Esophagus (tissue), 2 donors: ENCODE data around the gene MZF1. TPM values are rescaled to one million over a fixed set of nuclear protein-coding genes. Genes with fewer than 3 reads are reported as not detected.

ENCODE experiments used
- H3K27ac ChIP-seq, 2 donors: one replicate each; pipeline ENCODE4 v1.5.1; 2013; ENCODE audit warnings: low read depth in 2 of 2, mild to moderate bottlenecking in 2 of 2, inconsistent platforms in 1 of 2, low read length in 1 of 2, moderate library complexity in 1 of 2
- H3K27me3 ChIP-seq, 2 donors: one replicate each; pipeline ENCODE4 v1.6.1; 2013; ENCODE audit warnings: low read length in 2 of 2, control low read depth in 1 of 2, mild to moderate bottlenecking in 1 of 2; ENCODE audit not compliant: insufficient read depth in 2 of 2, control insufficient read depth in 1 of 2
- H3K36me3 ChIP-seq, 2 donors: one replicate each; pipeline ENCODE4 v1.6.1; 2013; ENCODE audit warnings: low read length in 1 of 2; ENCODE audit not compliant: control insufficient read depth in 2 of 2, insufficient read depth in 2 of 2
- H3K4me1 ChIP-seq, 2 donors: one replicate each; pipeline ENCODE4 v1.6.1; 2013; ENCODE audit warnings: low read length in 1 of 2; ENCODE audit not compliant: control insufficient read depth in 2 of 2, insufficient read depth in 2 of 2
- H3K4me3 ChIP-seq, 2 donors: one replicate each; pipeline ENCODE4 v1.5.1; 2013; ENCODE audit warnings: low read length in 2 of 2, mild to moderate bottlenecking in 2 of 2, low read depth in 1 of 2, moderate library complexity in 1 of 2
- H3K9me3 ChIP-seq, 2 donors: one replicate each; pipeline ENCODE4 v1.6.1; 2013; ENCODE audit warnings: mild to moderate bottlenecking in 2 of 2, low read depth in 1 of 2, low read length in 1 of 2, moderate library complexity in 1 of 2; ENCODE audit not compliant: control insufficient read depth in 2 of 2, insufficient read depth in 1 of 2
- WGBS, 2 donors: extraction: QIAGEN DNeasy Blood & Tissue Kit; methylation state at CpG; one replicate each; pipeline ENCODE4 v1.1.7; 2013; 5-methylcytosine and 5-hydroxymethylcytosine counted together
- polyA plus RNA-seq, 2 donors: library from polyadenylated mRNA; stranded (reverse); fragments of 200-250 nt; gene quantifications; one replicate each; pipeline ENCODE4 v1.2.3, GENCODE V29; 2013
- donor health status: healthy with polysubstance abuse.
- donor health status: Bipolar disorder and iron deficiency.

The MZF1 gene
- polyA plus RNA-seq, 2 donors = 15.3 to 35.9 TPM

- 2 to 3% methylated on average over 55 of the region's 55 CpGs for WGBS, 2 donors
- no peaks in the 10 kb centered on the region for H3K27me3 ChIP-seq
- H3K4me1 ChIP-seq = peaks cover 0 to 8% of the 10 kb centered on the region in 2 donors
- peak overlapping the region in 1 of 2 donors; percentile 28 for H3K27ac ChIP-seq
- H3K4me3 ChIP-seq = peak overlapping the region; percentile 13 to 31
- no peaks in the 10 kb centered on the region for H3K36me3 ChIP-seq
- H3K9me3 ChIP-seq = no peaks in the 10 kb centered on the region
Observed at GRCh38 chr19:58538257-58539168, 34.6 kb downstream of the MZF1 start.

GRCh38 chr19:58536852-58537798 lies 36.0 kb downstream of the MZF1 start:
- peaks cover 0 to 8% of the 10 kb centered on the region in 2 donors for H3K4me1 ChIP-seq
- H3K4me3 ChIP-seq = no peak overlapping the region
- 92% methylated on average over 8 of the region's 8 CpGs for WGBS, 2 donors
- H3K9me3 ChIP-seq = no peaks in the 10 kb centered on the region
- no peak overlapping the region for H3K27ac ChIP-seq
- no peaks in the 10 kb centered on the region for H3K27me3 ChIP-seq
- no peaks in the 10 kb centered on the region for H3K36me3 ChIP-seq

GRCh38 chr19:58535857-58536256 lies 37.3 kb downstream of the MZF1 start:
- Histone ChIP-seq H3K36me3 (no peaks in the 10 kb centered on the region), H3K27ac (no peak overlapping the region), H3K27me3 (no peaks in the 10 kb centered on the region), H3K9me3 (no peaks in the 10 kb centered on the region), H3K4me3 (no peak overlapping the region), H3K4me1 (peaks cover 0 to 8% of the 10 kb centered on the region in 2 donors)
- 91 to 98% methylated on average over 3 of the region's 3 CpGs for WGBS, 2 donors

GRCh38 chr19:58531034-58531840 lies 41.9 kb downstream of the MZF1 start:
- Histone ChIP-seq H3K27ac (no peak overlapping the region), H3K36me3 (no peaks in the 10 kb centered on the region), H3K9me3 (no peaks in the 10 kb centered on the region), H3K4me3 (no peak overlapping the region), H3K4me1 (no peaks in the 10 kb centered on the region), H3K27me3 (no peaks in the 10 kb centered on the region)
- WGBS, 2 donors = 65 to 69% methylated on average over 10 of the region's 10 CpGs

GRCh38 chr19:58529405-58529804 lies 43.7 kb downstream of the MZF1 start:
- Histone ChIP-seq H3K4me1 (no peaks in the 10 kb centered on the region), H3K27ac (no peak overlapping the region), H3K27me3 (no peaks in the 10 kb centered on the region), H3K4me3 (no peak overlapping the region), H3K36me3 (no peaks in the 10 kb centered on the region), H3K9me3 (no peaks in the 10 kb centered on the region)
- 75 to 78% methylated on average over 3 of the region's 3 CpGs for WGBS, 2 donors

GRCh38 chr19:58522709-58523108 lies 50.4 kb downstream of the MZF1 start:
- H3K9me3 ChIP-seq = no peaks in the 10 kb centered on the region
- H3K36me3 ChIP-seq = no peaks in the 10 kb centered on the region
- H3K27ac ChIP-seq = no peak overlapping the region
- H3K27me3 ChIP-seq = no peaks in the 10 kb centered on the region
- 78 to 85% methylated on average over 3 of the region's 3 CpGs for WGBS, 2 donors
- H3K4me3 ChIP-seq = no peak overlapping the region
- H3K4me1 ChIP-seq = peaks cover 10 to 12% of the 10 kb centered on the region in 2 donors

- Histone ChIP-seq H3K4me3 (no peak overlapping the region), H3K36me3 (peaks cover 0 to 9% of the 10 kb centered on the region in 2 donors), H3K4me1 (peaks cover 12 to 16% of the 10 kb centered on the region in 2 donors), H3K27me3 (no peaks in the 10 kb centered on the region), H3K27ac (no peak overlapping the region), H3K9me3 (no peaks in the 10 kb centered on the region)
- WGBS, 2 donors = 72 to 80% methylated on average over 4 of the region's 4 CpGs
Observed at GRCh38 chr19:58521651-58522050, 51.5 kb downstream of the MZF1 start.

GRCh38 chr19:58520257-58520599 lies 52.9 kb downstream of the MZF1 start:
- H3K36me3 ChIP-seq = peaks cover 0 to 16% of the 10 kb centered on the region in 2 donors
- 10% methylated on average over 7 of the region's 7 CpGs for WGBS, 2 donors
- peak overlapping the region; percentile 99 for H3K27ac ChIP-seq
- peak overlapping the region; percentile 72 to 92 for H3K4me3 ChIP-seq
- peaks cover 12 to 16% of the 10 kb centered on the region in 2 donors for H3K4me1 ChIP-seq
- no peaks in the 10 kb centered on the region for H3K9me3 ChIP-seq
- no peaks in the 10 kb centered on the region for H3K27me3 ChIP-seq
